T-helper 9 cell (primary cell): Measurements from ENCODE around the gene PPEF2.

Source experiments
- DNase-seq: peaks from one replicate; pipeline ENCODE4 v3.0.0-alpha.2; 2020

The PPEF2 gene

DNA sequence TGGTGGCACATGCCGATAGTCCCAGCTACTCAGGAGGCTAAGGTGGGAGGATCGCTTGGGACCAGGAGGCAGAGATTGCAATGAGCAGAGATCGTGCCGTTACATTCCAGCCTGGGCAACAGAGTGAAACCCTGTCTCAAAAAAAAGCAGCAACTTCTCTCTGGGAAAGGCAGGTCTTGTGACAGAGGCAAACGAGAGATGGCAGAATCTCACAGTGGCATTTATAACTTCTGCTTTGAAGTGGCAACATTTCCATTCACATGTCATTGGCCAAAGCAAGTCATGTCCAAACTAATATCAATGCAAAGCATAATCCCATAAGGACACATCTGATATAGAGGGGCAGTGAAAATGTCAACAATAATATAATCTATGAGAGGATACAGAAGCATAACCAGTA, 79.8 kb downstream of the PPEF2 start:
- DNase-seq: no peak

DNA sequence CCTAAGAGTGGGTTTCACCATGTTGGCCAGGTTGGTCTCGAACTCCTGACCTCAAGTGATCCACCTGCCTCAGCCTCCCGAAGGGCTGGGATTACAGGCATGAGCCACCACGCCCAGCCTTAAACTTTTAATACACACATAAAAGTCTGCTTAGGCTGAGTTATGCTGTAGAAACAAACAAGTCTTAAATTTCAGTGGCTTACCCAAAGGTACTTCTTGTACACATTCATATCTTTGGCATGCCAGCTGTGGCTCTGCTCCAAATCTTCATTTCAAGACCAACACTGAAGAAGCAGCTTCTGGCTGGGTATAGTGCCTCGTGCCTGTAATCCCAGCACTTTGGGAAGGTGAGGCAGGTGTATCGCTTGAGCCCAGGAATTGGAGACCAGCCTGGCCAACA, 80.3 kb downstream of the PPEF2 start:
- no peak for DNase-seq

DNA sequence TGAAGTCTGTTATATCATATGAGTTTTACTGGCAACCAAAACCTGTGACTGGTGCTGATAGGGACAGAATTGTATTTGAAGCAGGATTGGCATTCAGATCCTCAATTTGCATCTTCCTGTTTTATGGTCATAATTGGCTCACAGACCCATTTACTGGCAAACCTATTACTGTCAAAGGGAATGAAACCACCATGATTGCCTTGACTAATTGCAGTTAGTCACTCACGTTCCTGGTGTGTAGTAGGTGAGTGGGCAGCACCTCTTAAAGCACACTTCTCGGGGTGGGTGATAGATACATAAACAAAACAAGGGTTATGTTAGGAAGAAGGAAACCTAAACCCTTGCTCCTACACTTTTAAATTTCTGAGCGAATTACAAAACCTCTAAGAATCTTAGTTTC, 81.0 kb downstream of the PPEF2 start:
- DNase-seq: no peak

DNA sequence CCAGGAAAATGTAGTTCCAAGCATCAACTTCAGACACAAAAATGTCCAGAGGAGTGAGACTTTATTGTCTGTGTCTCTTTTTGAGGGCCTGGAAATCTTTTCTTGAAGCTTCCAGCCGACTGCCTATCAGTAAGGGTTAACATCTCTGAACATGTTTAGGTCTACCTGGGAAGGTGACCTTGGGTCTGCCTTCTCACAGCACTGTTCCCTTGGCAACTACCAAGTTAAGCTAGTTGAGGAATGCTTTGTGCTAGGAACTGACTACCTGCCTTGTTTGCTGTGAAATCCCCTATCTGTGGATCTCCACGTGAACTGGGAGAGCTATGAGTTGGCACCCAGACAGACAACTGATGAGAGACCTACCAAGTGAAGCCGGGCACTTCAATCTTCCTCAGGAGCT, 81.6 kb downstream of the PPEF2 start:
- no peak for DNase-seq

DNA sequence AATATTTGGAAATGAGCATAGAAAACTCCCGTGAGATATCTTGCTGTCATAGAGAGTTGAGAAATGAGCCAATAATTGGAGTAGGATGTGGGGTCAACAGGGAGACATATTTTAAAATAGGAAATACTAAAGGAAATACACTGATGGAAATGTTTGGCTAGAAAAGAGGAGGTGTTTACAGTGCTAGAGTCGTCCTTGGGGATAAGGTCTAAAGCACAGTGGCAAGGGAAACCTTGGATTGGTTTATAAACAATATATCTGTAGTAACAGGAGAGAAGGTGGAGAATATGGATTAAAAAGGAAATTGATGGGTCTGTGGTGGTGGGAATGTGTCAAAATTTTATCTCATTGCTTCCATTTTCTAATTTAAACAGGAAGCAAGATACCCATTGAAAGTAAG, 82.1 kb downstream of the PPEF2 start:
- no peak for DNase-seq

DNA sequence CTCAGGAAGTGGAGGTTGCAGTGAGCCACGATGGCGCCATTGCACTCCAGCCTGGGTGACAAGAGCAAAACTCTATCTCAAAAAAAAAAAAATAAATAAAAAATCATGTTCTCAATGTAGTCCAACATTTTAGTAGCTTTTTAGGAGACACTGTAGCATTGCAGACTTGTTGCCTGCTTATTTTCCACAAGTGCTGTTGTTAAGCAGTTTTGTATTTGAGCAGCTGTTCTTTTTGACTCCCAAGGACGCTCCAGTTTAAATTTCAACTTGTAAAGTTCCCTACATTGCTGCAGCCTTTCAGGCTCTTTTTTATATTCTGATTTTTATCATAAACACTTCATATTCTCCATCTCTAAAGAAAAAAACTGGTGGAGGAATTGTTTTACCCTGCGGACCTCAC, 83.1 kb downstream of the PPEF2 start:
- DNase-seq: no peak

DNA sequence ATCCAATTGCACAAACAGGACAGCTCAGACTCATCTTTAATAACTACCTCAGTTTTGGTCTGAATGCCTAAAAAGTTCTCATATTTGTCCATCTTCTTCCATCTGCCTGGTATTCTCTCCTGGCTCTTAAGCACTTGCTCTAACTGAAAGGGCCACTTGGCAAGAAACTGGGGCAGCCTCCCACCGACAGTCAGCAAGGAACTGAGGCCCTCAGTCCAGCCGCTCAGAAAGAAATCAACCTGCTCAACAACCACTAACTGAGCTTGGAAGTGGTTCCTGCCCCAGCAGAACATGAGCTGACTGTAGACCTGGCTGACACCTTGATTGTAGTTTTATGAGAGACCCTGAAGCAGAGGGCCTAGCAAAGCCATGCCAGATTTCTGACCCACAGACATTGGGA, 84.4 kb downstream of the PPEF2 start:
- no peak for DNase-seq
